ENCODE results near the gene CD79B.
"Not testable (repeated sequence)": the region's sequence is repeated elsewhere in the genome, so short reads cannot be mapped to it uniquely, and the experiment has no call there.

CD79B gene

DNA sequence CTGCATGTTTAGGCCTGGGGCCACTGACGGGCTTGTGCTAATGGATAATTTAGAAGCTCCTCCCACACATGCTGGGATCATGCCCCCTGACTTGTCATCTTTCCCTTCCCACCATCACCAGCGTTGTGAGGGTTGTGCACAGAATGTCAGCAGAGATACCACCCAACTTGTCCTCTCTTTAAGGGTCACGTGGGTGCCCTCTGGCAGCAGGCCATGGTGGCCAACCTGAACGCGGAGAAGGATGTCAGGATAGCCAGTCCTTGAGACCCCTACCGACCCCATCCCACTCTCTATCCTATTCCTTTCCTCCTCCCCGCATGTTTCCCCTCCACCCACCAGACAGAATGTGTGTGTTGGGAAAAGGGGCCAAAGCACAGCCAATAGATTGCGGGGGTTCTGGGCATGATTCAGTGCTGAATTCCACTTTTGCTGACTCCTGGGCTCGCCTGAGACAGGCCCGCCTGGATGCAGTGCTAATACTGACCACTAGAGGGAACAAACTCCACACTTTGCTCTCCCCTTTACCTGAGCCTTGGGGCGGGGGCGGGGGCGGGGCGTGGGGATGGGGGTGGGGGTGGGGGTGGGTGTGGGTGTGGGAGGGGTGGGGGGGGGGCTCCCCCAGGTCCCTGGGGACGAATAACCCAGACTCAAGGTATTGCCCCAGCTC lies 50.1 kb downstream of the CD79B start, which contains the start of gene GH2:
TSS of gene GH2 (minus strand) at position 10 of the 667 bp plus-strand sequence. CDS start 143 bp downstream, outside the sequence.
- 0 out of 2 replicates have a peak within 1 kb of the TSS, but pooled peaks have one; percentile 5 for H3K4me2 ChIP-seq (ENCODE audit: low read depth, low read length)
- no peaks in the 10 kb centered on the region for H3K79me2 ChIP-seq (ENCODE audit: low read length)
- no peaks in the 10 kb centered on the region for H3K9me2 ChIP-seq (replicated peaks; ENCODE audit: insufficient read depth, low read length)
- peak; percentile 53 for DNase-seq
- H3K9ac ChIP-seq (ENCODE audit: low read length), result no peak within 1 kb of the TSS
- no peaks in the 10 kb centered on the region for H3K9me3 ChIP-seq (replicated peaks; ENCODE audit: insufficient read depth, low read length)
- H3K36me3 ChIP-seq (replicated peaks; ENCODE audit: insufficient read depth, low read length), result no peaks in the 10 kb centered on the region
- H3K27me3 ChIP-seq (replicated peaks; ENCODE audit: insufficient read depth, low read length), result peaks cover 20% of the 10 kb centered on the region
- TF ChIP-seq CTCF (IDR thresholded peaks at IDR 0.05; ENCODE audit: low read length) (peak; percentile 54), EZH2 (optimal IDR thresholded peaks at IDR 0.05; ENCODE audit: low read depth, low read length) (no peak), EZH2phosphoT487 (IDR thresholded peaks at IDR 0.05; ENCODE audit: low read length) (no peak)
- H4K20me1 ChIP-seq (ENCODE audit: insufficient read depth, low read length), result no peaks in the 10 kb centered on the region
- no peak within 1 kb of the TSS for H3K27ac ChIP-seq (ENCODE audit: low read length)
- no peak within 1 kb of the TSS for H2AFZ ChIP-seq (ENCODE audit: low read length)
- H3K4me1 ChIP-seq (ENCODE audit: low read length), result no peaks in the 10 kb centered on the region
- no peak within 1 kb of the TSS for H3K4me3 ChIP-seq (ENCODE audit: low read length)
- no peaks in the 10 kb centered on the region for H3F3A ChIP-seq (ENCODE audit: insufficient read depth, low read length)

- not testable (repeated sequence) for H4K20me1 ChIP-seq (ENCODE audit: insufficient read depth, low read length); H3F3A ChIP-seq (ENCODE audit: insufficient read depth, low read length); H3K27ac ChIP-seq (ENCODE audit: low read length); H3K4me2 ChIP-seq (ENCODE audit: low read depth, low read length); H3K36me3 ChIP-seq (replicated peaks; ENCODE audit: insufficient read depth, low read length); H3K9me3 ChIP-seq (replicated peaks; ENCODE audit: insufficient read depth, low read length); H3K9me2 ChIP-seq (replicated peaks; ENCODE audit: insufficient read depth, low read length); DNase-seq; H3K79me2 ChIP-seq (ENCODE audit: low read length); H3K4me1 ChIP-seq (ENCODE audit: low read length); H3K9ac ChIP-seq (ENCODE audit: low read length); H2AFZ ChIP-seq (ENCODE audit: low read length); H3K4me3 ChIP-seq (ENCODE audit: low read length)
- H3K27me3 ChIP-seq (replicated peaks; ENCODE audit: insufficient read depth, low read length), result peaks cover 20% of the 10 kb centered on the region
These were observed 50.8 kb downstream of the CD79B start for GRCh38 chr17:63881337-63881736.

DNA sequence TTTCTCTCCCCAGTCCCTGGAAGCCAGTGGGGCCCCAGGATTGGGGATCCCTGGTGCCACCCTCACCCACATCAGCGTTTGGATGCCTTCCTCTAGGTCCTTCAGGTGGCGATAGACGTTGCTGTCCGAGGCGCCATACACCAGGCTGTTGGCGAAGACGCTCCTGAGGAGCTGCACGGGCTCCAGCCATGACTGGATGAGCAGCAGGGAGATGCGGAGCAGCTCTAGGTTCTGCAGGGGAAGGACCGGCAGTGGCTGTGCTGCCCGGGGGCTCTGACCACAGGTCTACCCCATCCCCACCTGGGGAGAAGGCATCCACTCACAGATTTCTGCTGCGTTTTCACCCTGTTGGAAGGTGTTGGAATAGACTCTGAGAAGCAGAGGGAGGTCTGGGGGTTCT lies 51.4 kb downstream of the CD79B start:
- Histone ChIP-seq H3K79me2 (ENCODE audit: low read length) (no peaks in the 10 kb centered on the region), H3K27ac (ENCODE audit: low read length) (no peak overlapping the region)

More for the DNA sequence above, 51.4 kb downstream of the CD79B start:
- no peak for DNase-seq
- Histone ChIP-seq H3K9me2 (replicated peaks; ENCODE audit: insufficient read depth, low read length) (no peaks in the 10 kb centered on the region), H3K4me2 (ENCODE audit: low read depth, low read length) (no peak overlapping the region), H3K27me3 (replicated peaks; ENCODE audit: insufficient read depth, low read length) (peaks cover 20% of the 10 kb centered on the region), H3F3A (ENCODE audit: insufficient read depth, low read length) (no peaks in the 10 kb centered on the region), H3K9me3 (replicated peaks; ENCODE audit: insufficient read depth, low read length) (no peaks in the 10 kb centered on the region), H3K36me3 (replicated peaks; ENCODE audit: insufficient read depth, low read length) (no peaks in the 10 kb centered on the region), H4K20me1 (ENCODE audit: insufficient read depth, low read length) (no peaks in the 10 kb centered on the region), H3K4me1 (ENCODE audit: low read length) (no peaks in the 10 kb centered on the region), H3K9ac (ENCODE audit: low read length) (no peak overlapping the region), H2AFZ (ENCODE audit: low read length) (no peak overlapping the region), H3K4me3 (ENCODE audit: low read length) (no peak overlapping the region)
- no peak for TF ChIP-seq EZH2 (optimal IDR thresholded peaks at IDR 0.05; ENCODE audit: low read depth, low read length)
- no peak for TF ChIP-seq EZH2phosphoT487 (IDR thresholded peaks at IDR 0.05; ENCODE audit: low read length)
- no peak for TF ChIP-seq CTCF (IDR thresholded peaks at IDR 0.05; ENCODE audit: low read length)
